SK-N-SH (cell line): Measurements from ENCODE around the gene SPRR3. TPM values are rescaled to one million over a fixed set of nuclear protein-coding genes. Genes with fewer than 3 reads are reported as not detected.

Experiments used
- CTCF ChIA-PET: fragments of 300-600, 350-600 bp; formaldehyde crosslinking; extraction: SDS; loops from one replicate; lab custom pipeline; 2021; lab: Yijun Ruan, JAX
- POLR2A ChIA-PET: fragments of 350-600 bp; sonication (Branson Sonifier 250); formaldehyde crosslinking; extraction: SDS; loops from one replicate; lab custom pipeline; 2020; ENCODE audit warnings: antibody characterized with exemption, inconsistent platforms; lab: Yijun Ruan, JAX
- DNase-seq: peaks from one replicate; pipeline ENCODE4 v3.0.0; 2012
- H2AFZ ChIP-seq: fragments of 200-600 bp; sonication (generic); 2 replicates; pipeline ENCODE4 v1.8.1; 2016; ENCODE audit warnings: antibody characterized with exemption, mild to moderate bottlenecking, low read depth
- H3F3A ChIP-seq: fragments of 200-600 bp; sonication (generic); replicated peaks from 2 replicates; pipeline ENCODE3; 2016; ENCODE audit warnings: antibody characterized with exemption, mild to moderate bottlenecking; ENCODE audit not compliant: insufficient read depth
- H3K27ac ChIP-seq, 2 experiments: fragments of 200-500 bp in 1 of 2; fragments of 200-600 bp in 1 of 2; sonication (Bioruptor generic) in 1 of 2; sonication (generic), shearing (Covaris generic) in 1 of 2; 2 replicates each; pipeline versions ENCODE4 v1.5.1 to v1.6.1; 2014 to 2016; ENCODE audit warnings: low read depth in 2 of 2, inconsistent platforms in 1 of 2, low read length in 1 of 2, mild to moderate bottlenecking in 1 of 2, mixed read lengths in 1 of 2
- H3K27me3 ChIP-seq: fragments of 200-600 bp; sonication (generic), shearing (Covaris generic); 2 replicates; pipeline ENCODE4 v1.6.1; 2016; ENCODE audit warnings: mixed run types; ENCODE audit not compliant: insufficient read depth
- H3K36me3 ChIP-seq, 2 experiments: fragments of 200-500 bp in 1 of 2; fragments of 200-600 bp in 1 of 2; sonication (Bioruptor generic) in 1 of 2; sonication (generic) in 1 of 2; replicated peaks in 1 of 2; 2 replicates each; pipeline versions ENCODE3 to v1.5.1; 2014 to 2016; ENCODE audit warnings: low read length in 1 of 2, mild to moderate bottlenecking in 1 of 2; ENCODE audit not compliant: insufficient read depth in 2 of 2, control insufficient read depth in 1 of 2
- H3K4me1 ChIP-seq, 2 experiments: fragments of 200-500 bp in 1 of 2; fragments of 200-600 bp in 1 of 2; sonication (Bioruptor generic) in 1 of 2; sonication (generic), shearing (Covaris generic) in 1 of 2; 2 replicates each; pipeline versions ENCODE4 v1.5.1 to v1.6.1; 2014 to 2016; ENCODE audit warnings: low read depth in 1 of 2, low read length in 1 of 2, mixed run types in 1 of 2; ENCODE audit not compliant: insufficient read depth in 2 of 2, control insufficient read depth in 1 of 2
- H3K4me2 ChIP-seq: fragments of 200-600 bp; sonication (generic), shearing (Covaris generic); 2 replicates; pipeline ENCODE4 v1.6.1; 2017; ENCODE audit warnings: mixed run types
- H3K4me3 ChIP-seq, 2 experiments: fragments of 200-500 bp in 1 of 2; fragments of 200-600 bp in 1 of 2; sonication (Bioruptor generic) in 1 of 2; sonication (generic), shearing (Covaris generic) in 1 of 2; 2 replicates each; pipeline versions ENCODE4 v1.5.1 to v1.8.1; 2014 to 2016; ENCODE audit warnings: low read depth in 2 of 2, inconsistent platforms in 1 of 2, low read length in 1 of 2, mild to moderate bottlenecking in 1 of 2, mixed read lengths in 1 of 2, moderate library complexity in 1 of 2
- H3K79me2 ChIP-seq: fragments of 200-600 bp; sonication (generic); 2 replicates; pipeline ENCODE4 v1.8.1; 2017; ENCODE audit warnings: mild to moderate bottlenecking; ENCODE audit not compliant: insufficient read depth
- H3K9ac ChIP-seq: fragments of 200-600 bp; sonication (generic); 2 replicates; pipeline ENCODE4 v1.6.1; 2017; ENCODE audit warnings: mixed run types
- H3K9me2 ChIP-seq: fragments of 200-600 bp; sonication (generic); 2 replicates; pipeline ENCODE4 v1.6.1; 2017; ENCODE audit warnings: mixed run types
- H3K9me3 ChIP-seq: fragments of 200-600 bp; sonication (generic); 2 replicates; pipeline ENCODE4 v1.6.1; 2017; ENCODE audit warnings: mixed run types, mild to moderate bottlenecking, moderate library complexity
- H4K20me1 ChIP-seq: fragments of 200-600 bp; sonication (generic); 2 replicates; pipeline ENCODE4 v1.6.1; 2017; ENCODE audit warnings: mild to moderate bottlenecking, mixed run types; ENCODE audit not compliant: insufficient read depth
- ELF1 ChIP-seq: IDR thresholded peaks from 2 replicates; pipeline ENCODE4 v1.4.0; 2012
- EP300 ChIP-seq, 2 experiments: IDR thresholded peaks; 2 replicates each; pipeline versions ENCODE4 v1.4.0 to v1.6.1; 2012; ENCODE audit warnings: borderline replicate concordance in 1 of 2, low read depth in 1 of 2, low read length in 1 of 2
- FOXM1 ChIP-seq: IDR thresholded peaks from 2 replicates; pipeline ENCODE4 v1.4.0; 2012; ENCODE audit warnings: low read depth, mild to moderate bottlenecking
- GABPA ChIP-seq: IDR thresholded peaks from 2 replicates; pipeline ENCODE4 v1.4.0; 2012; ENCODE audit warnings: low read depth, mild to moderate bottlenecking
- JUND ChIP-seq: IDR thresholded peaks from 2 replicates; pipeline ENCODE4 v1.4.0; 2012
- MEF2A ChIP-seq: IDR thresholded peaks from 2 replicates; pipeline ENCODE4 v1.4.0; 2012; ENCODE audit warnings: low read depth, borderline replicate concordance
- PBX3 ChIP-seq: IDR thresholded peaks from 2 replicates; pipeline ENCODE4; 2012
- RCOR1 ChIP-seq: fragments of 150-350 bp; IDR thresholded peaks from 2 replicates; pipeline ENCODE4 v1.6.1; 2017; ENCODE audit warnings: antibody characterized with exemption, low read length
- SIN3A ChIP-seq: IDR thresholded peaks from 2 replicates; pipeline ENCODE4 v1.6.1; 2012; ENCODE audit warnings: low read depth, mild to moderate bottlenecking, low read length, moderate library complexity, borderline replicate concordance
- TAF1 ChIP-seq: IDR thresholded peaks from 2 replicates; pipeline ENCODE4 v1.6.1; 2012; ENCODE audit warnings: low read depth, mild to moderate bottlenecking, low read length, moderate library complexity, borderline replicate concordance
- WGBS: methylation state at CpG from one replicate; pipeline ENCODE4 v1.1.6; 2017; ENCODE audit warnings: low lambda C conversion rate; 5-methylcytosine and 5-hydroxymethylcytosine counted together
- polyA plus RNA-seq, 3 experiments: library from polyadenylated mRNA; depleted of rRNA; stranded (reverse); fragments of >200 nt; gene quantifications; 2 replicates each; pipeline ENCODE4 v1.2.3, GENCODE V29; 2012
- TF ChIP-seq, protein P1 (sequence below): fragments of 150-350 bp; IDR thresholded peaks from 2 replicates; pipeline ENCODE4 v1.6.1; 2016; ENCODE audit warnings: mild to moderate bottlenecking, low read depth, low read length
- TF ChIP-seq, protein P2 (sequence below): IDR thresholded peaks from 2 replicates; pipeline ENCODE4 v1.6.1; 2012; ENCODE audit warnings: mild to moderate bottlenecking, low read depth, low read length, moderate library complexity
- TF ChIP-seq, protein P3 (sequence below): fragments of 200-600 bp; sonication (generic); IDR thresholded peaks from 2 replicates; pipeline ENCODE4 v1.6.1; 2017; ENCODE audit warnings: antibody characterized with exemption, mild to moderate bottlenecking, moderate library complexity

SPRR3 gene
- polyA plus RNA-seq, 1 of the 3 experiments (the other 2 are of a cell fraction), result not detected

GRCh38 chr1:152970495-152970894 lies 31.1 kb upstream of the SPRR3 start, which contains the start of gene SPRR4:
Gene SPRR4 (plus strand): TSS chr1:152970648. CDS start chr1:152971891, 1,243 bp downstream.
- Histone ChIP-seq H3K27ac (no peak within 1 kb of the TSS), H4K20me1 (no peaks in the 10 kb centered on the region)
- TF ChIP-seq MEF2A (no peak), TAF1 (no peak), GABPA (no peak), FOXM1 (no peak)
- TF ChIP-seq, protein P1, sequence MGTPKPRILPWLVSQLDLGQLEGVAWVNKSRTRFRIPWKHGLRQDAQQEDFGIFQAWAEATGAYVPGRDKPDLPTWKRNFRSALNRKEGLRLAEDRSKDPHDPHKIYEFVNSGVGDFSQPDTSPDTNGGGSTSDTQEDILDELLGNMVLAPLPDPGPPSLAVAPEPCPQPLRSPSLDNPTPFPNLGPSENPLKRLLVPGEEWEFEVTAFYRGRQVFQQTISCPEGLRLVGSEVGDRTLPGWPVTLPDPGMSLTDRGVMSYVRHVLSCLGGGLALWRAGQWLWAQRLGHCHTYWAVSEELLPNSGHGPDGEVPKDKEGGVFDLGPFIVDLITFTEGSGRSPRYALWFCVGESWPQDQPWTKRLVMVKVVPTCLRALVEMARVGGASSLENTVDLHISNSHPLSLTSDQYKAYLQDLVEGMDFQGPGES, result no peak
- TF ChIP-seq, all 33 proteins: peak for 0
- Histone ChIP-seq H3K4me1 (no peaks in the 10 kb centered on the region), H3K27me3 (peaks cover 6% of the 10 kb centered on the region; the same call in 1 of the 2 replicates), H3F3A (no peaks in the 10 kb centered on the region), H3K4me2 (no peak within 1 kb of the TSS), H3K4me3 (no peak within 1 kb of the TSS), H3K9me3 (no peaks in the 10 kb centered on the region), H3K9me2 (no peaks in the 10 kb centered on the region), H3K9ac (no peak within 1 kb of the TSS), H3K36me3 (no peaks in the 10 kb centered on the region), H3K79me2 (no peaks in the 10 kb centered on the region), H2AFZ (no peak within 1 kb of the TSS)
- WGBS, result 11% methylated on average over 6 of the region's 6 CpGs
- CTCF ChIA-PET, result no interaction called here
- POLR2A ChIA-PET, result no interaction called here
- no peak for DNase-seq

DNA sequence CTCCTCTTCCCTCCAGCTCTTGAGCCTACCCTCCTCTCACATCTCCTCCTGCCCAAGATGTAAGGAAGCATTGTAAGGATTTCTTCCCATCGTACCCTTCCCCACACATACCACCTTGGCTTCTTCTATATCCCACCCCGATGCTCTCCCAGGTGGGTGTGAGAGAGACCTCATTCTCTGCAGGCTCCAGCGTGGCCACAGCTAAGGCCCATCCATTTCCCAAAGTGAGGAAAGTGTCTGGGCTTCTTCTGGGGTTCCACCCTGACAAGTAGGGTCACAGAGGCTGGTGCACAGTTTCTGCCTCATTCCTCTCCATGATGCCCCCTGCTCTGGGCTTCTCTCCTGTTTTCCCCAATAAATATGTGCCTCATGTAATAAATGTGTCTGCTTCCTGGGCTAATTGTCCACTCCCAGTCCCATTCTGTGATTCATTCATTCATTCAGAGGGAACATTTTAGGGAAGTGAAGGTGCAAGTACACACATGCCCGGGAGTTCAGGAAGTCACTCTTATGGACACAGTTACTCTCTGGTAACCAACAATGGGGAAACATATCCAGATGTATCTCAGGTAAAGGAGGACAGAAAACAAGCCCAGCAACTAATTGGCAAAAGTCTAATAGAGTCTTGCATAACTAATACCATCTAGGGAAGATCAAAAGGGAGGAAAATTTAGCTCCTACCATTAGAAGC lies 29.2 kb upstream of the SPRR3 start:
- no peak overlapping the region for H3K27ac ChIP-seq
- H3K4me1 ChIP-seq, result no peaks in the 10 kb centered on the region
- H4K20me1 ChIP-seq, result no peaks in the 10 kb centered on the region
- TF ChIP-seq SIN3A, result no peak
- WGBS, result 5% methylated on average over 4 of the region's 4 CpGs
- CTCF ChIA-PET, result no interaction called here
- H3K9me2 ChIP-seq, result no peaks in the 10 kb centered on the region
- POLR2A ChIA-PET, result no interaction called here
- H3K4me2 ChIP-seq, result no peak overlapping the region
- H3K9ac ChIP-seq, result no peak overlapping the region
- no peaks in the 10 kb centered on the region for H3K36me3 ChIP-seq
- no peak for DNase-seq
- no peak overlapping the region for H3K4me3 ChIP-seq
- no peaks in the 10 kb centered on the region for H3K9me3 ChIP-seq
- H3F3A ChIP-seq, result no peaks in the 10 kb centered on the region
- no peak overlapping the region for H2AFZ ChIP-seq
- peaks cover 6% of the 10 kb centered on the region; the same call in 1 of the 2 replicates for H3K27me3 ChIP-seq
- H3K79me2 ChIP-seq, result no peaks in the 10 kb centered on the region

DNA sequence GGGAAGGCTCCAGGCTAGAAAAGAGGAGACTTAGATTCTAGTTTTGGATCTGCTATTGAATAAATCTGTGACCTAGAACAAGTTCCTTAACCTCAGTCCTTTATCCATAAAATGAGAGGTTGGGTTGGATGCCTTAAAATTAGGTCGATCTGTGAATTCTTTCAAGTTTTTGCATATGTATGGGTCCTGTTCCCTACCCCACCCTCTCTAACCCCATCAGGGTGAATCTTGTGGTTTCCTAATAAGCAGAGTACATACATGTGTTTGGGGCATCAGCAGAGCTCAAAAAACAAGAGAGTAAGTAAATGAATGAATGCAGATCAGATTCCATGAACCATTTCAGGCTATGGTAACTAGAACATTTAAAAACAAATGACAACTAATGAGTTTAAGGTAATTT lies 24.9 kb upstream of the SPRR3 start:
- 5% methylated on average over 1 of the region's 1 CpG for WGBS
- no peaks in the 10 kb centered on the region for H3F3A ChIP-seq
- H3K36me3 ChIP-seq, result no peaks in the 10 kb centered on the region
- no peaks in the 10 kb centered on the region for H3K79me2 ChIP-seq
- H3K4me3 ChIP-seq, result no peak overlapping the region
- no peaks in the 10 kb centered on the region for H3K4me1 ChIP-seq
- ChIA-PET POLR2A (no interaction called here), CTCF (no interaction called here)
- H3K27me3 ChIP-seq, result 0 out of 2 replicates have a peak, but pooled peaks cover 6% of the 10 kb centered on the region
- no peak overlapping the region for H2AFZ ChIP-seq
- no peak overlapping the region for H3K9ac ChIP-seq
- no peak overlapping the region for H3K4me2 ChIP-seq
- H3K9me3 ChIP-seq, result no peaks in the 10 kb centered on the region
- H3K9me2 ChIP-seq, result no peaks in the 10 kb centered on the region
- H4K20me1 ChIP-seq, result no peaks in the 10 kb centered on the region
- DNase-seq, result no peak
- no peak overlapping the region for H3K27ac ChIP-seq
- no peak for TF ChIP-seq MEF2A
- TF ChIP-seq EP300 (IDR thresholded peaks at IDR 0.05; ENCODE audit: borderline replicate concordance in 1 of 2, low read depth in 1 of 2, low read length in 1 of 2), result no peak
- TF ChIP-seq, protein P2, sequence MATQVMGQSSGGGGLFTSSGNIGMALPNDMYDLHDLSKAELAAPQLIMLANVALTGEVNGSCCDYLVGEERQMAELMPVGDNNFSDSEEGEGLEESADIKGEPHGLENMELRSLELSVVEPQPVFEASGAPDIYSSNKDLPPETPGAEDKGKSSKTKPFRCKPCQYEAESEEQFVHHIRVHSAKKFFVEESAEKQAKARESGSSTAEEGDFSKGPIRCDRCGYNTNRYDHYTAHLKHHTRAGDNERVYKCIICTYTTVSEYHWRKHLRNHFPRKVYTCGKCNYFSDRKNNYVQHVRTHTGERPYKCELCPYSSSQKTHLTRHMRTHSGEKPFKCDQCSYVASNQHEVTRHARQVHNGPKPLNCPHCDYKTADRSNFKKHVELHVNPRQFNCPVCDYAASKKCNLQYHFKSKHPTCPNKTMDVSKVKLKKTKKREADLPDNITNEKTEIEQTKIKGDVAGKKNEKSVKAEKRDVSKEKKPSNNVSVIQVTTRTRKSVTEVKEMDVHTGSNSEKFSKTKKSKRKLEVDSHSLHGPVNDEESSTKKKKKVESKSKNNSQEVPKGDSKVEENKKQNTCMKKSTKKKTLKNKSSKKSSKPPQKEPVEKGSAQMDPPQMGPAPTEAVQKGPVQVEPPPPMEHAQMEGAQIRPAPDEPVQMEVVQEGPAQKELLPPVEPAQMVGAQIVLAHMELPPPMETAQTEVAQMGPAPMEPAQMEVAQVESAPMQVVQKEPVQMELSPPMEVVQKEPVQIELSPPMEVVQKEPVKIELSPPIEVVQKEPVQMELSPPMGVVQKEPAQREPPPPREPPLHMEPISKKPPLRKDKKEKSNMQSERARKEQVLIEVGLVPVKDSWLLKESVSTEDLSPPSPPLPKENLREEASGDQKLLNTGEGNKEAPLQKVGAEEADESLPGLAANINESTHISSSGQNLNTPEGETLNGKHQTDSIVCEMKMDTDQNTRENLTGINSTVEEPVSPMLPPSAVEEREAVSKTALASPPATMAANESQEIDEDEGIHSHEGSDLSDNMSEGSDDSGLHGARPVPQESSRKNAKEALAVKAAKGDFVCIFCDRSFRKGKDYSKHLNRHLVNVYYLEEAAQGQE, result no peak
- TF ChIP-seq JUND, result no peak
- TF ChIP-seq RCOR1, result no peak
- TF ChIP-seq PBX3, result no peak
- no peak for TF ChIP-seq ELF1
- TF ChIP-seq, protein P3, sequence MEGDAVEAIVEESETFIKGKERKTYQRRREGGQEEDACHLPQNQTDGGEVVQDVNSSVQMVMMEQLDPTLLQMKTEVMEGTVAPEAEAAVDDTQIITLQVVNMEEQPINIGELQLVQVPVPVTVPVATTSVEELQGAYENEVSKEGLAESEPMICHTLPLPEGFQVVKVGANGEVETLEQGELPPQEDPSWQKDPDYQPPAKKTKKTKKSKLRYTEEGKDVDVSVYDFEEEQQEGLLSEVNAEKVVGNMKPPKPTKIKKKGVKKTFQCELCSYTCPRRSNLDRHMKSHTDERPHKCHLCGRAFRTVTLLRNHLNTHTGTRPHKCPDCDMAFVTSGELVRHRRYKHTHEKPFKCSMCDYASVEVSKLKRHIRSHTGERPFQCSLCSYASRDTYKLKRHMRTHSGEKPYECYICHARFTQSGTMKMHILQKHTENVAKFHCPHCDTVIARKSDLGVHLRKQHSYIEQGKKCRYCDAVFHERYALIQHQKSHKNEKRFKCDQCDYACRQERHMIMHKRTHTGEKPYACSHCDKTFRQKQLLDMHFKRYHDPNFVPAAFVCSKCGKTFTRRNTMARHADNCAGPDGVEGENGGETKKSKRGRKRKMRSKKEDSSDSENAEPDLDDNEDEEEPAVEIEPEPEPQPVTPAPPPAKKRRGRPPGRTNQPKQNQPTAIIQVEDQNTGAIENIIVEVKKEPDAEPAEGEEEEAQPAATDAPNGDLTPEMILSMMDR, result no peak
